Neuron (in vitro differentiated cells): ENCODE data around the gene PNPLA6.

Experiments used
- H2AFZ ChIP-seq: one replicate; pipeline ENCODE4 v1.6.1; 2013; ENCODE audit warnings: low read depth, mild to moderate bottlenecking, inconsistent platforms, low read length, moderate library complexity
- H3K27me3 ChIP-seq: one replicate; pipeline ENCODE4 v1.6.1; 2013; ENCODE audit warnings: low read length; ENCODE audit not compliant: insufficient read depth
- H3K36me3 ChIP-seq: one replicate; pipeline ENCODE4 v1.6.1; 2013; ENCODE audit warnings: low read length; ENCODE audit not compliant: insufficient read depth
- H3K4me1 ChIP-seq: one replicate; pipeline ENCODE4 v1.6.1; 2013; ENCODE audit warnings: low read length; ENCODE audit not compliant: insufficient read depth
- H3K4me3 ChIP-seq: 2 replicates; pipeline ENCODE4 v1.5.1; 2013; ENCODE audit warnings: mild to moderate bottlenecking, low read length, moderate library complexity
- H3K9me3 ChIP-seq: one replicate; pipeline ENCODE4 v1.6.1; 2013; ENCODE audit warnings: low read length

Gene PNPLA6

DNA sequence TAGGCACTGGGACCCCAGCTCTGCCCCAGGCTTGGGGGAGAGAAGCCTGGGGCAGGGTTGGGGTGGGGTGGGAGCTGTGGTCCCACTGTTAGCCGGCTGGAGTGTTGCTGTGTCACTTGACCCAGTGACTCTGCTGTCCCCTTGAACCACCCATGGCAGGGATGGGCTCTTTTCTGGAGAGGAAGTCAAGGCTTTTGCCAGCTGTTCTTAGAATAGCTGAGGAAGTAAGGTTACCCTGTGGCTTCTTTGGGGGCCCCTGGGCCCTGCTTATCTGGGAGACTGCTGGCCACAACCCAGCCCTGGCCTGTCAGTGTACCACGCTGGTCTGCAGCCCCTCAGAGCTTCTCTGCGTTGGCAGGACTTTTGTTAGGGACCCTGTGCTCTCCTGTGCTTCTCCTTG is 9.1 kb downstream of the PNPLA6 start:
- H3K4me1 ChIP-seq = no peaks in the 10 kb centered on the region
- peaks cover 26% of the 10 kb centered on the region for H3K36me3 ChIP-seq

DNA sequence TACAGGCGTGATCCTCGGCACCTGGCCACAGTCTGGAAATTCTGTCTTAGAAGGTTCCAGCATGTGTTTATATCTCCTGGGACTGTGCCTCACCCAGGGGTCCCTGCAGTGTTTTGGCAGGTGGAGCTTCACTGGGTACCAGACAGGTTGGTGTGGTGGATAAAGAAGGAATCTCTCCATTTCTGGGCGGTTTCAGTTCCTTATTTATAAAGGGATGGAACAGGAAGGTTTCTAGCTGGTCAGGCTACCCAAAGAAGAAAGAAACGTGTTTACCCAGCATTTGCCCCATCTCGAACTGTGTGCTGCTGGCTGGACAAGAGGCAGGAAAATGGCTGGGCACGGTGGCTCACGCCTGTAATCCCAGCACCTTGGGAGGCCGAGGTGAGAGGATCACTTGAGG is 9.8 kb downstream of the PNPLA6 start:
- H3K4me3 ChIP-seq = no peak overlapping the region
- H3K9me3 ChIP-seq = no peaks in the 10 kb centered on the region
- H2AFZ ChIP-seq = no peak overlapping the region
- peaks cover 22% of the 10 kb centered on the region for H3K36me3 ChIP-seq
- no peaks in the 10 kb centered on the region for H3K27me3 ChIP-seq
- H3K4me1 ChIP-seq = no peaks in the 10 kb centered on the region

More for the DNA sequence above, 9.1 kb downstream of the PNPLA6 start:
- H3K4me3 ChIP-seq = no peak overlapping the region
- no peaks in the 10 kb centered on the region for H3K9me3 ChIP-seq
- H3K27me3 ChIP-seq = no peaks in the 10 kb centered on the region
- no peak overlapping the region for H2AFZ ChIP-seq

DNA sequence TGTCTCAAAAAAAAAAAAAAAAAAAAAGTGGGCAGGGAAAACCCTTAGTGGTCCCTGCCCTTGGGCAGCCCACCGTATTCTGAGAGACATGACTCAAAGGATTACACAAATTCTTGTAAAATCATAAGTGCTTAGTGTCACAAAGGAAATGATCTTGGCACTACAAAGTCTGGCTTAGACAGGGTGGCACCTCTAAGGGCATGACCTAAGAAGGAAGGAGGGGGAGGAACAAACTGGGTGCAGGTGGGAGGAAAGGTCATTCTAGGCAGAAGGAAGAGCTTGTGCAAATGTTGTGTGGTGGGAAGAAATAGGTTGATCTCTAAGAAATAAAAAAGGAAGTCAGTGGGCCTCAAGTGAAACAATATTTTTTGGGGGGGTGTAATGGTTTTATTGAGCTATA is 10.4 kb downstream of the PNPLA6 start:
- H3K27me3 ChIP-seq = no peaks in the 10 kb centered on the region
- no peak overlapping the region for H3K4me3 ChIP-seq
- H3K4me1 ChIP-seq = no peaks in the 10 kb centered on the region
- H3K36me3 ChIP-seq = peaks cover 21% of the 10 kb centered on the region
- no peak overlapping the region for H2AFZ ChIP-seq
- H3K9me3 ChIP-seq = no peaks in the 10 kb centered on the region

DNA sequence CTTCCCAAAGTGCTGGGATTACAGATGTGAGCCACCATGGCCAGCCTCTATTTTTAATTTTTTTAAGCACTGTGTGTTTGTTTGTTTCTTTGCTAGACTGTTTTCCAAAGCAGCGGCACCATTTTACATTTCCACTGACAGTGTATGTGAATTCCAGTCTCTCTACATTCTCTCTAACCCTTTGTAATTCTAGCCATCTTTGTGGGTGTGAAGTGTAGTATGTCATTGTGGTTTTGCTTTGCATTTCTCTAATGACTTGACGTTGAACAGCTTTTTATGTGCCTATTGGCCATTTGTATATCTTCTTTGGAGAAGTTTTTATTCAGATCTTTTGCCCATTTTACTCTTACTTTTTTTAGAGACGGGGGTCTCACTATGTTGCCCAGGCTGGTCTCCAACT is 11.6 kb downstream of the PNPLA6 start:
- peaks cover 14% of the 10 kb centered on the region for H3K36me3 ChIP-seq
- no peak overlapping the region for H2AFZ ChIP-seq
- H3K9me3 ChIP-seq = no peaks in the 10 kb centered on the region

DNA sequence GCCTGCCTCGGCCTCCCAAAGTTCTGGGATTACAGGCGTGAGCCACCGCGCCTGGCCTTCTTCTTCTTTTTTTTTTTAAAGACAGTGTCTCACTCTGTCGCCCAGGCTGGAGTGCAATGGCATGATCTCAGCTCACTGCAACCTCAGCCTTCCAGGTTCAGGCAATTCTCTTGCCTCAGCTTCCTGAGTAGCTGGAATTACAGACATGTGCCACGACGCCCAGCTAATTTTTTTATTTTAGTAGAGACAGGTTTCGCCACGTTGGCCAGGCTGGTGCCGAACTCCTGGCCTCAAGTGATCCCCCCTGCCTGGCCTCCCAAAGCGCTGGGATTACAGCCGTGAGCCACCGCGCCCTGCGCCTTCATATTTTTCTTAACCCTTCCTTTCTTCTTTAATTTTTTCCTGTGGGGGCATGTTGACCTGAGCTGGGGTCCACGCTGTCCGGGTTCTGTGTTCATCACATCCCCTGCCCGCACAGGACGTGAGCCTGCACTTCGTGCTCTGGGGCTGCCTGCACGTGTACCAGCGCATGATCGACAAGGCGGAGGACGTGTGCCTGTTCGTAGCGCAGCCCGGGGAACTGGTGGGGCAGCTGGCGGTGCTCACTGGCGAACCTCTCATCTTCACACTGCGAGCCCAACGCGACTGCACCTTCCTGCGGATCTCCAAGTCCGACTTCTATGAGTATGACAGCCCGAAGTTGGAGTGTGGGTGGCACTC is 14.1 kb downstream of the PNPLA6 start:
- Histone ChIP-seq H3K36me3 (peaks cover 14% of the 10 kb centered on the region), H3K4me3 (no peak overlapping the region), H3K4me1 (no peaks in the 10 kb centered on the region), H2AFZ (no peak overlapping the region), H3K27me3 (no peaks in the 10 kb centered on the region), H3K9me3 (peaks cover 3% of the 10 kb centered on the region)

More for the DNA sequence above, 11.6 kb downstream of the PNPLA6 start:
- H3K4me3 ChIP-seq = no peak overlapping the region
- H3K27me3 ChIP-seq = no peaks in the 10 kb centered on the region
- no peaks in the 10 kb centered on the region for H3K4me1 ChIP-seq

DNA sequence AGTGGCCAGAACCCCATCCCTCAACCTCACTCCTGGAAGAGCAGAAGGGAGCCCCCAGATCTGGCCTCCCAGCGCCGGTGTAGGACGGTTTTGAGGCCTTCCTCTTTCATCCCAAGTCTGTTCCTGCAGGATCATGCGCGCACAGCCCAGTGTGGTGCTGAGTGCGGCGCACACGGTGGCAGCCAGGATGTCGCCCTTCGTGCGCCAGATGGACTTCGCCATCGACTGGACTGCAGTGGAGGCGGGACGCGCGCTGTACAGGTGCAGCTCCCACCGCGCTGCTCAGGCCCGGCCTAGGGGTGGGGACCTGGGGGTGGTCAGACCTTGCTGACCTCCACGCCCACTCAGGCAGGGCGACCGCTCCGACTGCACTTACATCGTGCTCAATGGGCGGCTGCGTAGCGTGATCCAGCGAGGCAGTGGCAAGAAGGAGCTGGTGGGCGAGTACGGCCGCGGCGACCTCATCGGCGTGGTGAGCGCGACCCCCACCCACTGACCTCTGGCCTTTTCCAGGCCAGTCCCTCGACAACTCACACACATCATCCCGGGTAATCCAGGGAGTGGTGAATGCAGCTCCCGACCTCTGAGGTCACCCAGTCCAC is 14.8 kb downstream of the PNPLA6 start:
- H3K4me3 ChIP-seq = no peak overlapping the region
- no peak overlapping the region for H2AFZ ChIP-seq
- peaks cover 3% of the 10 kb centered on the region for H3K9me3 ChIP-seq
- H3K4me1 ChIP-seq = no peaks in the 10 kb centered on the region
- peaks cover 14% of the 10 kb centered on the region for H3K36me3 ChIP-seq
- H3K27me3 ChIP-seq = no peaks in the 10 kb centered on the region

DNA sequence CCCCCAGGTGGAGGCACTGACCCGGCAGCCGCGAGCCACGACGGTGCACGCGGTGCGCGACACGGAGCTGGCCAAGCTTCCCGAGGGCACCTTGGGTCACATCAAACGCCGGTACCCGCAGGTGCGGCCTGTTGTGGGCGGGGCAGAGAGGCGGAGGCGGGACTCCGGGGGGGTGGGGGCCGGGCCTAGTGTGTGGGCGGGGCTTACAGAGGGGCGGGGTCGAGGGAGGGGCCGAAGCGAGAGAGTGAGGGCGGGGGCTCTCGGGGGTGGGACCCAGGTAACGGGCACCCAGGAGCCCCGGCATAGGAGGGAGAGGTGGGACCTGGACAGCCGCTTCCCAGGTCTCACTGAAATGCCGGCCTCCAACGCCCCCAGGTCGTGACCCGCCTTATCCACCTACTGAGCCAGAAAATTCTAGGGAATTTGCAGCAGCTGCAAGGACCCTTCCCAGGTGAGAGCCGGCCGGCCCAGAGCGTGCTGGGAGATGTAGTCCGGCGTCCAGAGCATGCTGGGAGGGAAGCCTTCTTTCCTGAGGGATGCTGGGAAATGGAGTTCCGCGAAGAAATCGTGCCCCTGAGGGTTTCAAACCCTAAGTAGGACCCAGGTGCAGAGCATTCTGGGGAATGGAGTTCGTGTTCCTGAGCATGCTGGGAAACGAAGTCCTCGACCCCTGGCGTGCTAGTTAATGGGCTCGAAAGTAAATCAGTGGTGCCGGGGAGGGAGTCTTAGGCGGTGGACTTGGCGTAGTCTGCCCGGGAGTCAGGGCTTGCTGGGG is 15.7 kb downstream of the PNPLA6 start:
- Histone ChIP-seq H3K36me3 (peaks cover 15% of the 10 kb centered on the region), H3K4me1 (no peaks in the 10 kb centered on the region), H3K27me3 (no peaks in the 10 kb centered on the region), H3K9me3 (peaks cover 3% of the 10 kb centered on the region), H2AFZ (no peak overlapping the region), H3K4me3 (no peak overlapping the region)

DNA sequence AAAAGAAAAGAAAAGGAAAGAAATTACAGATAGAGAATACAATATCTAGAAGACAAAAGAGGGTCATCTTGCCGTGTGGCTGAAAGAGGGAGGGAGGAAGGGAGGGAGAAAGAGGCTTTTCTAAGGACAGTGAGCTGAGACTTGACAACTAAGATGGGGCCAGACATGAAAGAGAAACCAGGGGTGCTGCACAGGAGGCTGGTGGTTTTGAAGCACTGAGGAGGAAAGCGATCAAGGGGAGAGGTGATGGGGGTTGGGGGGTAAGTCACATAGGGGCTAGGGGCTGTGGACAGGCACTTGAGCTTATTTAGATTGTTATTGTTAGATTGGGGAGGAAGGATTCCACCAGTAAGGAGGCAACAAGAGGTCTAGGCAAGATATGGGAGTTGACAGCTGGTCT is 17.3 kb downstream of the PNPLA6 start:
- peaks cover 29% of the 10 kb centered on the region for H3K36me3 ChIP-seq
- H3K27me3 ChIP-seq = no peaks in the 10 kb centered on the region
- no peak overlapping the region for H2AFZ ChIP-seq
- no peak overlapping the region for H3K4me3 ChIP-seq
- H3K4me1 ChIP-seq = no peaks in the 10 kb centered on the region
- peaks cover 3% of the 10 kb centered on the region for H3K9me3 ChIP-seq

DNA sequence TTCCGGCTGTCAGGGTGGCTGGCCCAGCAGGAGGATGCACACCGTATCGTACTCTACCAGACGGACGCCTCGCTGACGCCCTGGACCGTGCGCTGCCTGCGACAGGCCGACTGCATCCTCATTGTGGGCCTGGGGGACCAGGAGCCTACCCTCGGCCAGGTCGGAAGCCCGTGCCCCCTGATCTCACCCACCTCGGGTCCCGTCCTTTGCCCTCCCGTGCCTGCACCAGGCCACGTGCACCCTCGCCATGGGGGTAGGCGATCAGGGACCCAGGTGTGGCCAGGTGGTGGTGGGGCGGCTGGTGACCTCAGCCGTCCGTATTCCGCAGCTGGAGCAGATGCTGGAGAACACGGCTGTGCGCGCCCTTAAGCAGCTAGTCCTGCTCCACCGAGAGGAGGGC is 19.0 kb downstream of the PNPLA6 start:
- Histone ChIP-seq H3K36me3 (peaks cover 39% of the 10 kb centered on the region), H3K27me3 (no peaks in the 10 kb centered on the region), H3K4me3 (no peak overlapping the region), H2AFZ (no peak overlapping the region), H3K9me3 (peaks cover 3% of the 10 kb centered on the region), H3K4me1 (no peaks in the 10 kb centered on the region)

DNA sequence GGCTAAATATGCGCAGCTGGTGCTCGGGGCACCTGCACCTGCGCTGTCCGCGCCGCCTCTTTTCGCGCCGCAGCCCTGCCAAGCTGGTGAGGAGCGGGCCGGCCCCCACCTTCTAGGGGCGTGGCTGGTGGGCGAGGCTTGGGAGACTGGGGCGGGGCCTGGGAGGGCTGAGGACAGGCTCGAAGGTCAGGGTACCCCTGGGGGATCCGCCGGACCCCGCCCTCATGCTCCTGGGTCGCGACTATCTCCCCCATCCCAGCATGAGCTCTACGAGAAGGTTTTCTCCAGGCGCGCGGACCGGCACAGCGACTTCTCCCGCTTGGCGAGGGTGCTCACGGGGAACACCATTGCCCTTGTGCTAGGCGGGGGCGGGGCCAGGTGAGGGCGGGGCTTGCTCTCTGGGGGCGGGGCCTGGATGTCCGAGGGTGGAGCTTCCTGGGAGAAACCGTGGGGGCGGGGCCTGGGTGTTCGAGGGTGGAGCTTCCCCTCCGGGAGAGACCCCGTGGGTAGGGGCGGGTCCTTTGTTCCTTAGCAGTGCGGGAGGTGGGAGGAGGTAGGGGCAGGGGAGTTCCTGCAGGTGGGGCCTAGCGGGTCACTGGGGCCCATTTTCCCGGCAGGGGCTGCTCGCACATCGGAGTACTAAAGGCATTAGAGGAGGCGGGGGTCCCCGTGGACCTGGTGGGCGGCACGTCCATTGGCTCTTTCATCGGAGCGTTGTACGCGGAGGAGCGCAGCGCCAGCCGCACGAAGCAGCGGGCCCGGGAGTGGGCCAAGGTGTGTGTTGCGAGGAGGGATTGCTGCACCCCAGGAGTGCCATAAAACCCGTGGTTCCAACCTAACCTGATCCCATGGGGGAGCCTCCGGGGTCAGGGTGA is 19.7 kb downstream of the PNPLA6 start:
- H3K9me3 ChIP-seq = peaks cover 3% of the 10 kb centered on the region
- peaks cover 38% of the 10 kb centered on the region for H3K36me3 ChIP-seq
- H3K4me1 ChIP-seq = no peaks in the 10 kb centered on the region
- H3K4me3 ChIP-seq = no peak overlapping the region
- no peaks in the 10 kb centered on the region for H3K27me3 ChIP-seq
- H2AFZ ChIP-seq = no peak overlapping the region

DNA sequence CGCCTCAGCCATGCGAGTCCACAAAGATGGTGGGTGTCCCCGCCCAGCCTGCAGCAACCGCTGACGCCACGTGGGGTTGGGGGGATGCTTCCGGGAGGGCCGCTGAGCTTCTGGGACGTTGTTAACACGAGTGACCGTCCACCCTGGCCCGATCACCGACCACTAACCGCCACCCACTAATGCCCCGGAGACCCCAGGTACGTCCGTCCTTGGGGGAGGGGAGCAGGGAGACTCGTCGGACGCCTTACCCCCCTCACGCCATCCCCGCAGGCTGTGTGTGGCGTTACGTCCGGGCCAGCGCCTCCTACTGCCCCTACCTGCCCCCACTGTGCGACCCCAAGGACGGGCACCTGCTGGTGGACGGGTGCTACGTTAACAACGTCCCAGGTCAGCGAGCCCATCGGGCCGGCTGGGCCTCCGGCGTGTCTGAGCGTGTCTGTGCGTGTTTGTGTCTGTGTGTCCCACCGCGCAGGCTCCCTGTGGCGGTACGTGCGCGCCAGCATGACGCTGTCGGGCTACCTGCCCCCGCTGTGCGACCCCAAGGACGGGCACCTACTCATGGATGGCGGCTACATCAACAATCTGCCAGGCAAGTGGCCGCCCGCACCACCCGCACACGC is 21.3 kb downstream of the PNPLA6 start:
- Histone ChIP-seq H2AFZ (no peak overlapping the region), H3K9me3 (peaks cover 3% of the 10 kb centered on the region), H3K36me3 (peaks cover 35% of the 10 kb centered on the region), H3K27me3 (no peaks in the 10 kb centered on the region), H3K4me3 (no peak overlapping the region), H3K4me1 (no peaks in the 10 kb centered on the region)

DNA sequence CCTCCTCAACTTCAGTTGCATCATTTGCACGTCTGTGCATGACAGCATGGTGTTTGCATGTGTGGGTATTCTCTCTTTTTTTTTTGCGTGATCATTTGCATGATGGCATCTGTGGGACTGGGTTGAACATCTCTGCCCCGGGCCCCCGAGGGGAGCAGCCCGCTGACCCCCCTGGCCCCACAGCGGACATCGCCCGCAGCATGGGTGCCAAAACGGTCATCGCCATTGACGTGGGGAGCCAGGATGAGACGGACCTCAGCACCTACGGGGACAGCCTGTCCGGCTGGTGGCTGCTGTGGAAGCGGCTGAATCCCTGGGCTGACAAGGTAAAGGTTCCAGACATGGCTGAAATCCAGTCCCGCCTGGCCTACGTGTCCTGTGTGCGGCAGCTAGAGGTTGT is 23.1 kb downstream of the PNPLA6 start:
- peaks cover 3% of the 10 kb centered on the region for H3K9me3 ChIP-seq
- H3K27me3 ChIP-seq = no peaks in the 10 kb centered on the region
- H3K4me3 ChIP-seq = no peak overlapping the region
- H3K36me3 ChIP-seq = peaks cover 32% of the 10 kb centered on the region
- H2AFZ ChIP-seq = no peak overlapping the region
- no peaks in the 10 kb centered on the region for H3K4me1 ChIP-seq
